ENCODE data around the gene CRP. TPM values are rescaled to one million over a fixed set of nuclear protein-coding genes. Genes with fewer than 3 reads are reported as not detected.

The CRP gene
- total and polyA plus RNA-seq, 2 of the 4 experiments (the other 2 are of a cell fraction): not detected

- no CpG with 5 or more reads among the region's 1 CpG for WGBS, 2 experiments (ENCODE audit: extremely low coverage in 2 of 2, insufficient read length in 1 of 2)
- dilution Hi-C loops (cut with HindIII; ENCODE audit: low sequenced_read_pairs, unreplicated experiment): no loop called here
Observed at GRCh38 chr1:159675046-159675445, 39.3 kb downstream of the CRP start.

More at GRCh38 chr1:159675046-159675445, 39.3 kb downstream of the CRP start:
- no peak overlapping the region for H2AK5ac ChIP-seq (ENCODE audit: low read depth, low read length)
- no peaks in the 10 kb centered on the region for H3K4me1 ChIP-seq (ENCODE audit: control insufficient read depth, insufficient read depth, low read length)
- no peaks in the 10 kb centered on the region for H3K36me3 ChIP-seq (ENCODE audit: control insufficient read depth, insufficient read depth, low read length)
- in situ Hi-C loops (cut with MboI; ENCODE audit: low sequenced_read_pairs): no loop called here
- no peaks in the 10 kb centered on the region for H3K79me1 ChIP-seq (ENCODE audit: low read depth in 1 of 2, low read length in 2 of 2)
- POLR2A ChIA-PET (ENCODE audit: unreplicated experiment): no interaction called here
- intact Hi-C loops (cut with micrococcal nuclease): no loop called here
- no peak overlapping the region for H3K4me3 ChIP-seq (ENCODE audit: insufficient read depth, low read depth, low read length)
- H3K14ac ChIP-seq (replicated peaks; ENCODE audit: low read depth, low read length): no peak overlapping the region
- ATAC-seq (ENCODE audit: low read depth) (no peak), DNase-seq (no peak)
- no peaks in the 10 kb centered on the region for H3K9me3 ChIP-seq (ENCODE audit: control insufficient read depth, insufficient read depth, low read length)
- no peak overlapping the region for H3K9ac ChIP-seq (ENCODE audit: low read depth, low read length)
- H3K56ac ChIP-seq (ENCODE audit: extremely low read depth, insufficient read depth, low read length): no peak overlapping the region
- no peak overlapping the region for H4K5ac ChIP-seq (ENCODE audit: low read depth, low read length)
- H4K20me1 ChIP-seq (ENCODE audit: insufficient read depth, low read length): no peaks in the 10 kb centered on the region
- no peak overlapping the region for H2BK120ac ChIP-seq (ENCODE audit: low read depth, low read length)
- H2BK5ac ChIP-seq (ENCODE audit: low read depth, low read length, poor library complexity, severe bottlenecking): no peak overlapping the region
- H3K27ac ChIP-seq (ENCODE audit: insufficient read depth, low read length): no peak overlapping the region
- no peak overlapping the region for H2BK15ac ChIP-seq (ENCODE audit: low read depth, low read length)
- no TSS peak for BruUV-seq (replicated peaks)
- H3K4ac ChIP-seq (ENCODE audit: low read depth, low read length): no peak overlapping the region
- no peak overlapping the region for H2AFZ ChIP-seq (replicated peaks; ENCODE audit: low read length, poor library complexity)
- CTCF ChIA-PET: no interaction called here
- no peaks in the 10 kb centered on the region for H3K9me1 ChIP-seq (ENCODE audit: insufficient read depth, low read length)
- no peak overlapping the region for H2BK20ac ChIP-seq (ENCODE audit: low read depth, low read length)
- no peak overlapping the region for H4K8ac ChIP-seq (ENCODE audit: low read depth in 2 of 2, low read length in 2 of 2)
- H3K27me3 ChIP-seq (ENCODE audit: control insufficient read depth, insufficient read depth, low read length): no peaks in the 10 kb centered on the region
- no peak overlapping the region for H3K4me2 ChIP-seq (ENCODE audit: low read depth, low read length)
- no peak overlapping the region for H3K18ac ChIP-seq (ENCODE audit: low read depth, low read length)
- H3K23ac ChIP-seq (ENCODE audit: low read depth, low read length): no peak overlapping the region
- H4K91ac ChIP-seq (ENCODE audit: insufficient read depth, low read depth, low read length): no peak overlapping the region
- TF ChIP-seq MAZ (IDR thresholded peaks at IDR 0.05; ENCODE audit: borderline replicate concordance, low read depth, low read length): no peak
- H2AK9ac ChIP-seq (replicated peaks; ENCODE audit: low read depth, low read length, poor library complexity): no peak overlapping the region

All from IMR-90 (cell line).